H9 (cell line): ENCODE measurements around the gene GABRD. TPM values are rescaled to one million over a fixed set of nuclear protein-coding genes. Genes with fewer than 3 reads are reported as not detected.

Source experiments
- DNase-seq: peaks from one replicate; pipeline ENCODE4 v3.0.0-alpha.2; 2017
- H2AFZ ChIP-seq: one replicate; pipeline ENCODE4 v1.6.1; 2013; ENCODE audit warnings: mild to moderate bottlenecking, low read length, control low read depth, moderate library complexity
- H2AK5ac ChIP-seq: 2 replicates; pipeline ENCODE4 v1.6.1; 2013; ENCODE audit warnings: low read length, control low read depth, mixed read lengths; ENCODE audit not compliant: insufficient read length
- H2BK120ac ChIP-seq: one replicate; pipeline ENCODE4 v1.6.1; 2013; ENCODE audit warnings: low read depth, mild to moderate bottlenecking, low read length, control low read depth, inconsistent platforms; ENCODE audit not compliant: poor library complexity, severe bottlenecking
- H2BK12ac ChIP-seq: 2 replicates; pipeline ENCODE4 v1.6.1; 2013; ENCODE audit warnings: low read length, control low read depth, mixed read lengths, low read depth; ENCODE audit not compliant: insufficient read length
- H2BK15ac ChIP-seq: 2 replicates; pipeline ENCODE4 v1.6.1; 2013; ENCODE audit warnings: low read depth, low read length, control low read depth
- H2BK20ac ChIP-seq: one replicate; pipeline ENCODE4 v1.6.1; 2013; ENCODE audit warnings: low read depth, mild to moderate bottlenecking, low read length, control low read depth, inconsistent platforms; ENCODE audit not compliant: poor library complexity, severe bottlenecking
- H2BK5ac ChIP-seq: 2 replicates; pipeline ENCODE4 v1.6.1; 2013; ENCODE audit warnings: low read length, control low read depth, mixed read lengths; ENCODE audit not compliant: insufficient read length
- H3K14ac ChIP-seq: 2 replicates; pipeline ENCODE4 v1.6.1; 2013; ENCODE audit warnings: low read length, control low read depth; ENCODE audit not compliant: insufficient read depth
- H3K18ac ChIP-seq: 2 replicates; pipeline ENCODE4 v1.6.1; 2013; ENCODE audit warnings: low read depth, mild to moderate bottlenecking, mixed read lengths, low read length, control low read depth; ENCODE audit not compliant: insufficient read length
- H3K23ac ChIP-seq: 2 replicates; pipeline ENCODE4 v1.6.1; 2013; ENCODE audit warnings: low read length, control low read depth, mixed read lengths, low read depth; ENCODE audit not compliant: insufficient read length
- H3K23me2 ChIP-seq: 2 replicates; pipeline ENCODE4 v1.6.1; 2013; ENCODE audit warnings: low read depth, mild to moderate bottlenecking, mixed read lengths, low read length, control low read depth; ENCODE audit not compliant: insufficient read length, poor library complexity, severe bottlenecking
- H3K27ac ChIP-seq: 2 replicates; pipeline ENCODE4 v1.5.1; 2013; ENCODE audit warnings: low read length, control low read depth, mixed read lengths, low read depth; ENCODE audit not compliant: insufficient read length
- H3K27me3 ChIP-seq: 2 replicates; pipeline ENCODE4 v1.6.1; 2013; ENCODE audit warnings: low read length, control low read depth, inconsistent platforms; ENCODE audit not compliant: insufficient read depth
- H3K4ac ChIP-seq: 2 replicates; pipeline ENCODE4 v1.6.1; 2013; ENCODE audit warnings: low read depth, mild to moderate bottlenecking, control low read depth, inconsistent platforms, low read length, moderate library complexity
- H3K4me1 ChIP-seq: 2 replicates; pipeline ENCODE4 v1.6.1; 2013; ENCODE audit warnings: low read length, control low read depth, inconsistent platforms; ENCODE audit not compliant: insufficient read depth
- H3K4me2 ChIP-seq: 2 replicates; pipeline ENCODE4 v1.6.1; 2013; ENCODE audit warnings: low read length, control low read depth, mixed read lengths; ENCODE audit not compliant: insufficient read length, insufficient read depth
- H3K56ac ChIP-seq: 2 replicates; pipeline ENCODE4 v1.6.1; 2013; ENCODE audit warnings: low read depth, mild to moderate bottlenecking, mixed read lengths, low read length, control low read depth; ENCODE audit not compliant: insufficient read length
- H3K79me1 ChIP-seq: 2 replicates; pipeline ENCODE4 v1.6.1; 2013; ENCODE audit warnings: low read depth, mild to moderate bottlenecking, moderate library complexity, low read length, control low read depth, inconsistent platforms; ENCODE audit not compliant: insufficient read depth, poor library complexity, severe bottlenecking
- H3K79me2 ChIP-seq: 2 replicates; pipeline ENCODE4 v1.6.1; 2013; ENCODE audit warnings: low read length, control low read depth, inconsistent platforms; ENCODE audit not compliant: insufficient read depth
- H3K9ac ChIP-seq: 2 replicates; pipeline ENCODE4 v1.6.1; 2013; ENCODE audit warnings: low read length, control low read depth, mixed read lengths; ENCODE audit not compliant: insufficient read length; ENCODE audit errors: extremely low read depth
- H3K9me3 ChIP-seq: one replicate; pipeline ENCODE4 v1.6.1; 2013; ENCODE audit warnings: low read depth, low read length, inconsistent platforms; ENCODE audit not compliant: control insufficient read depth
- H3T11ph ChIP-seq: one replicate; pipeline ENCODE4 v1.6.1; 2013; ENCODE audit warnings: mild to moderate bottlenecking, low read length, control low read depth, inconsistent platforms
- H4K20me1 ChIP-seq: one replicate; pipeline ENCODE4 v1.6.1; 2013; ENCODE audit not compliant: control insufficient read depth, insufficient read length, insufficient read depth
- H4K5ac ChIP-seq: 2 replicates; pipeline ENCODE4 v1.6.1; 2013; ENCODE audit warnings: low read depth, mild to moderate bottlenecking, mixed read lengths, low read length, control low read depth; ENCODE audit not compliant: insufficient read length
- H4K8ac ChIP-seq: replicated peaks from 2 replicates; pipeline ENCODE4 v1.6.1; 2013; ENCODE audit warnings: low read length, control low read depth, mixed read lengths, low read depth; ENCODE audit not compliant: insufficient read length
- H4K91ac ChIP-seq: 2 replicates; pipeline ENCODE4 v1.6.1; 2013; ENCODE audit warnings: low read depth, mild to moderate bottlenecking, moderate library complexity, mixed read lengths, low read length, control low read depth; ENCODE audit not compliant: insufficient read length
- H3K27ac Mint-ChIP-seq, 3 experiments: 2 replicates in 2 of 3; 3 replicates in 1 of 3; pipeline ENCODE4 v1.8.0; 2020 to 2021; ENCODE audit warnings: mixed read lengths in 3 of 3, mild to moderate bottlenecking in 1 of 3, moderate library complexity in 1 of 3
- H3K27me3 Mint-ChIP-seq: 2 replicates; pipeline ENCODE4 v1.8.0; 2021; ENCODE audit warnings: low read depth, mild to moderate bottlenecking, moderate library complexity, mixed read lengths
- H3K36me3 Mint-ChIP-seq, 3 experiments: 2 replicates in 2 of 3; 3 replicates in 1 of 3; pipeline ENCODE4 v1.8.0; 2020 to 2021; ENCODE audit warnings: low read depth in 3 of 3, mixed read lengths in 3 of 3; ENCODE audit not compliant: insufficient read depth in 1 of 3
- H3K4me1 Mint-ChIP-seq, 2 experiments: 2 replicates each; pipeline ENCODE4 v1.8.0; 2020; ENCODE audit warnings: mixed read lengths in 2 of 2
- H3K4me3 Mint-ChIP-seq, 2 experiments: 2 replicates in 1 of 2; 3 replicates in 1 of 2; pipeline ENCODE4 v1.8.0; 2020 to 2021; ENCODE audit warnings: mild to moderate bottlenecking in 2 of 2, mixed read lengths in 2 of 2, moderate library complexity in 1 of 2
- H3K9me3 Mint-ChIP-seq, 2 experiments: 2 replicates in 1 of 2; 3 replicates in 1 of 2; pipeline ENCODE4 v1.8.0; 2020; ENCODE audit warnings: mild to moderate bottlenecking in 2 of 2, mixed read lengths in 2 of 2, moderate library complexity in 1 of 2
- WGBS: extraction: QIAGEN DNeasy Blood & Tissue Kit; methylation state at CpG from one replicate; pipeline ENCODE4 v1.1.7; 2013; ENCODE audit warnings: missing lambda C conversion rate, low lambda C conversion rate, mixed read lengths; ENCODE audit not compliant: insufficient read length; ENCODE audit errors: extremely low coverage; 5-methylcytosine and 5-hydroxymethylcytosine counted together
- total RNA-seq: library from RNA; stranded (reverse); gene quantifications from 2 replicates; pipeline ENCODE4 v1.2.1, GENCODE V29; 2021
- TF ChIP-seq, protein P1 (sequence below): fragments of 200-600 bp; sonication (generic); conservative IDR thresholded peaks from 3 replicates; pipeline ENCODE4 v1.8.0; 2021; ENCODE audit warnings: antibody characterized with exemption, mild to moderate bottlenecking

Gene GABRD
- total RNA-seq, 1 experiment from 2014 or later: 0.59 TPM

DNA sequence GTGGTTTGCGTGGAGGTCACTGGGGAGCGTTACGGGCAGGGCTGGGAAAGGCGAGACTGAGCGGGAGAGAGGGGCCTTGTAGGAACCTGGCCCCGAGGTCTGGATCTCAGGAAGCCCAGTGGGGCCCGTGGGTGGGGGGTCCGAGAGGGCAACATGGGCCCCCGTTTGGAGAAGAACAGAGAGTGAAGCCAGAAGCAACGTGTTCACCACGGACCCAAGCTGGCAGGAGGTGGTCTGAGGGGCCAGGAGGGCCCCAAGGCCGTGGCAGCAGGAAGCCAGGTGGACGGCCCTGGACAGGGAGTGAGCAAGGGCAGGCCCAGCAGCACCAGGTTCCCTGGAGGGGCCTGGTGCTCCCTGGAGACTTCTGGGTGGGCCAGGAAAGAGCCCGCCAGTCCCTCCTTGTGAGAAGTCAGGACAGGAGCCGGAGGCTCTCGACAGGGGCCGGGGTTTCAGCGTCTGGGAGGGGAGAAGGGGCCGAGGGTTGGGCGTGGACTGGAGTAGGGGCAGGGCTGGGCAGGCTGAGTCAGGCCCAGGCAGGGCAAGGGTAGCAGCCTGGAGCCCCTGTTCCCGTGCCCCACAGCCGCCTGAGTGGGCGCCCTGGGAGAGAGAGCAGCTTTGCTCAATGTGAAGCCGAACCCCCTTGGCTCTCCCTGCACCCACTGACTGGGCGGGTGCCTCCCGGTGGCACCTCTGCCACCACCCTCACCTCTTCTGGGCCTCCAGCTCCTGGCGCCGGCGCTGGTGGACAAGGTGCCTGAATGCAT, 49.0 kb upstream of the GABRD start:
- H3K56ac ChIP-seq: no peak overlapping the region

More for the DNA sequence above, 49.0 kb upstream of the GABRD start:
- TF ChIP-seq, protein P1, sequence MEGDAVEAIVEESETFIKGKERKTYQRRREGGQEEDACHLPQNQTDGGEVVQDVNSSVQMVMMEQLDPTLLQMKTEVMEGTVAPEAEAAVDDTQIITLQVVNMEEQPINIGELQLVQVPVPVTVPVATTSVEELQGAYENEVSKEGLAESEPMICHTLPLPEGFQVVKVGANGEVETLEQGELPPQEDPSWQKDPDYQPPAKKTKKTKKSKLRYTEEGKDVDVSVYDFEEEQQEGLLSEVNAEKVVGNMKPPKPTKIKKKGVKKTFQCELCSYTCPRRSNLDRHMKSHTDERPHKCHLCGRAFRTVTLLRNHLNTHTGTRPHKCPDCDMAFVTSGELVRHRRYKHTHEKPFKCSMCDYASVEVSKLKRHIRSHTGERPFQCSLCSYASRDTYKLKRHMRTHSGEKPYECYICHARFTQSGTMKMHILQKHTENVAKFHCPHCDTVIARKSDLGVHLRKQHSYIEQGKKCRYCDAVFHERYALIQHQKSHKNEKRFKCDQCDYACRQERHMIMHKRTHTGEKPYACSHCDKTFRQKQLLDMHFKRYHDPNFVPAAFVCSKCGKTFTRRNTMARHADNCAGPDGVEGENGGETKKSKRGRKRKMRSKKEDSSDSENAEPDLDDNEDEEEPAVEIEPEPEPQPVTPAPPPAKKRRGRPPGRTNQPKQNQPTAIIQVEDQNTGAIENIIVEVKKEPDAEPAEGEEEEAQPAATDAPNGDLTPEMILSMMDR: no peak
- Histone ChIP-seq H2BK120ac (no peak overlapping the region), H3T11ph (no peak overlapping the region), H3K4me2 (no peak overlapping the region), H2AK5ac (no peak overlapping the region), H3K27ac (no peak overlapping the region), H3K14ac (no peak overlapping the region; the same call in 1 of the 2 replicates), H3K18ac (no peak overlapping the region), H4K8ac (no peak overlapping the region), H2AFZ (no peak overlapping the region), H4K20me1 (no peaks in the 10 kb centered on the region), H2BK15ac (no peak overlapping the region), H3K9me3 (no peaks in the 10 kb centered on the region), H3K79me1 (no peaks in the 10 kb centered on the region), H2BK12ac (no peak overlapping the region), H2BK20ac (no peak overlapping the region), H3K4ac (no peak overlapping the region), H2BK5ac (no peak overlapping the region), H4K5ac (no peak overlapping the region), H3K23me2 (no peaks in the 10 kb centered on the region), H4K91ac (no peak overlapping the region), H3K23ac (no peak overlapping the region), H3K27me3 (no peaks in the 10 kb centered on the region), H3K4me1 (no peaks in the 10 kb centered on the region), H3K9ac (no peak overlapping the region), H3K79me2 (no peaks in the 10 kb centered on the region)
- Mint-ChIP-seq H3K27ac (no peak overlapping the region), H3K4me1 (peaks cover 0 to 9% of the 10 kb centered on the region in 2 experiments; a peak in 2 of 4 replicates), H3K27me3 (peaks cover 1% of the 10 kb centered on the region; the same call in 1 of the 2 replicates), H3K4me3 (no peak overlapping the region), H3K9me3 (peaks cover 10 to 11% of the 10 kb centered on the region in 2 experiments; a peak in 4 of 5 replicates), H3K36me3 (no peaks in the 10 kb centered on the region; a peak in 2 of 7 replicates)
- WGBS: no CpG with 5 or more reads among the region's 29 CpGs
- no peak for DNase-seq
